Natural killer cell (primary cell): ENCODE results near the gene EFHD1. TPM values are rescaled to one million over a fixed set of nuclear protein-coding genes. Genes with fewer than 3 reads are reported as not detected.

Experiments used
- ATAC-seq, 3 donors: fragments of 150-1000 bp in 2 of 3; fragments of 200-7000 bp in 1 of 3; cut with Tn5 transposase; 1 replicate in 1 of 3; 2 replicates in 2 of 3; pipeline ENCODE4 v1.10.0; 2021; ENCODE audit warnings: mild to moderate bottlenecking in 2 of 3, moderate library complexity in 2 of 3
- DNase-seq, 2 donors: peaks; one replicate each; pipeline versions ENCODE4 v3.0.0 to v3.0.0-alpha.2; 2013 to 2021; ENCODE audit warnings: mixed read lengths in 1 of 2
- H3K27ac ChIP-seq: one replicate; pipeline ENCODE4 v1.5.1; 2013; ENCODE audit warnings: mild to moderate bottlenecking, low read length
- H3K27me3 ChIP-seq: one replicate; pipeline ENCODE4 v1.6.1; 2013; ENCODE audit warnings: low read length; ENCODE audit not compliant: control insufficient read depth, insufficient read depth
- H3K36me3 ChIP-seq: one replicate; pipeline ENCODE4 v1.6.1; 2013; ENCODE audit warnings: low read length; ENCODE audit not compliant: control insufficient read depth, insufficient read depth
- H3K4me1 ChIP-seq: one replicate; pipeline ENCODE4 v1.6.1; 2013; ENCODE audit warnings: low read length; ENCODE audit not compliant: control insufficient read depth, insufficient read depth
- H3K4me3 ChIP-seq: one replicate; pipeline ENCODE4 v1.5.1; 2013; ENCODE audit warnings: low read length
- H3K9me3 ChIP-seq: one replicate; pipeline ENCODE4 v1.6.1; 2013; ENCODE audit warnings: low read length; ENCODE audit not compliant: control insufficient read depth, insufficient read depth
- H3K27ac Mint-ChIP-seq, 2 donors: one replicate each; pipeline ENCODE4 v1.8.0; 2022; ENCODE audit warnings: mild to moderate bottlenecking in 2 of 2, mixed read lengths in 2 of 2, moderate library complexity in 1 of 2
- H3K27me3 Mint-ChIP-seq, 2 donors: one replicate each; pipeline ENCODE4 v1.8.0; 2022; ENCODE audit warnings: low read depth in 2 of 2, mixed read lengths in 2 of 2
- H3K36me3 Mint-ChIP-seq: one replicate; pipeline ENCODE4 v1.8.0; 2022; ENCODE audit warnings: mixed read lengths
- H3K4me1 Mint-ChIP-seq, 2 donors: one replicate each; pipeline ENCODE4 v1.8.0; 2022; ENCODE audit warnings: mixed read lengths in 2 of 2
- H3K4me3 Mint-ChIP-seq: one replicate; pipeline ENCODE4 v1.8.0; 2022; ENCODE audit warnings: mild to moderate bottlenecking, moderate library complexity, mixed read lengths
- H3K9me3 Mint-ChIP-seq, 2 donors: one replicate each; pipeline ENCODE4 v1.8.0; 2022; ENCODE audit warnings: mixed read lengths in 2 of 2
- WGBS: methylation state at CpG from one replicate; pipeline ENCODE4 v1.1.7; 2013; ENCODE audit warnings: missing lambda C conversion rate; ENCODE audit not compliant: insufficient coverage; 5-methylcytosine and 5-hydroxymethylcytosine counted together
- intact Hi-C: fragments of 100-400 bp; cut with micrococcal nuclease; formaldehyde crosslinking; loops from one replicate; pipeline ENCODE4 v1.14.2; 2022
- total RNA-seq, 4 donors: library from RNA; stranded (reverse); fragments of 120-200 nt in 1 of 4; gene quantifications; one replicate each; pipeline versions ENCODE4 v1.2.3 to v1.2.4, GENCODE V29; 2013 to 2022
- TF ChIP-seq, protein P1 (sequence below): fragments of 200-600 bp; IDR thresholded peaks from one replicate; pipeline ENCODE4 v1.8.0; 2022; ENCODE audit warnings: antibody characterized with exemption

The EFHD1 gene, protein sequence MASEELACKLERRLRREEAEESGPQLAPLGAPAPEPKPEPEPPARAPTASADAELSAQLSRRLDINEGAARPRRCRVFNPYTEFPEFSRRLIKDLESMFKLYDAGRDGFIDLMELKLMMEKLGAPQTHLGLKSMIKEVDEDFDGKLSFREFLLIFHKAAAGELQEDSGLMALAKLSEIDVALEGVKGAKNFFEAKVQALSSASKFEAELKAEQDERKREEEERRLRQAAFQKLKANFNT
- under 1 TPM in 1 of 3 donors, not detected in 2; 0.58 TPM for total RNA-seq
- not detected for total RNA-seq (2013)

DNA sequence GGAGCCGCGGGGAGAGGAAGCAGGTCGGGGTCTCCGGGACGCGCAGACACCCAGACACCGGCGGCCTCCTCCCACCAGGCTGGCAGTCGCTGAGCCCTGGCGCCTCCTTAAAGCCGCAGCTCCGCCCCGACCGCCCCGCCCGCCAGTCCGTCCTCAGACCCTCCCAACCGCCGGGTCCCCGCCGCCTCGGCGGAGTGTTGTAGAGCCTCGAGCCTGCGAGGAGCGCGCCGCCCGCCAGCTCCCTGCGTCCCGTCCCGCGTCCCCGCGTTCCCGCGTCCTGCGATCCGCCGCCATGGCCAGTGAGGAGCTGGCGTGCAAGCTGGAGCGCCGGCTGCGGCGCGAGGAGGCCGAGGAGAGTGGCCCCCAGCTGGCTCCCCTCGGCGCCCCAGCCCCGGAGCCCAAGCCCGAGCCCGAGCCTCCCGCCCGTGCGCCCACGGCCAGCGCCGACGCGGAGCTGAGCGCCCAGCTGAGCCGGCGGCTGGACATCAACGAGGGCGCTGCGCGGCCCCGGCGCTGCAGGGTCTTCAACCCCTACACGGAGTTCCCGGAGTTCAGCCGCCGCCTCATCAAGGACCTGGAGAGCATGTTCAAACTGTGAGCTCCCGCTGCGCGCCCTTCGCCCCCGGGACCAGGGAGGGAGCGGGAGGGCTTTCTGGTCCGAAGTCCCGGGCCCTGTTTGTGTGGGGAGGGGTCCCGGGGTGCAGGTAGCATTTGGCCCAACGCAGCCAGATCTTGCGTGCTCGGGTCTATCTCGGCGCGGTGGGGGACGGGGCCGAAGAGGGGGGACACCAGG lies at the start of gene EFHD1:
Gene EFHD1 (plus strand): TSS at position 192 of the 793 bp plus-strand sequence. CDS start 101 bp downstream, at position 293.
- H3K27me3 ChIP-seq = peaks cover 29% of the 10 kb centered on the region
- H3K27ac Mint-ChIP-seq = no peak within 1 kb of the TSS
- H3K9me3 ChIP-seq = no peaks in the 10 kb centered on the region
- no peaks in the 10 kb centered on the region for H3K36me3 Mint-ChIP-seq
- H3K9me3 Mint-ChIP-seq = no peaks in the 10 kb centered on the region
- peaks cover 0 to 7% of the 10 kb centered on the region in 2 donors for H3K4me1 Mint-ChIP-seq
- DNase-seq (peak in 1 of 2 donors; percentile 49), ATAC-seq (peak; percentile 57 to 83 (median 57))
- H3K36me3 ChIP-seq = no peaks in the 10 kb centered on the region
- H3K4me3 ChIP-seq = no peak within 1 kb of the TSS
- TF ChIP-seq, protein P1, sequence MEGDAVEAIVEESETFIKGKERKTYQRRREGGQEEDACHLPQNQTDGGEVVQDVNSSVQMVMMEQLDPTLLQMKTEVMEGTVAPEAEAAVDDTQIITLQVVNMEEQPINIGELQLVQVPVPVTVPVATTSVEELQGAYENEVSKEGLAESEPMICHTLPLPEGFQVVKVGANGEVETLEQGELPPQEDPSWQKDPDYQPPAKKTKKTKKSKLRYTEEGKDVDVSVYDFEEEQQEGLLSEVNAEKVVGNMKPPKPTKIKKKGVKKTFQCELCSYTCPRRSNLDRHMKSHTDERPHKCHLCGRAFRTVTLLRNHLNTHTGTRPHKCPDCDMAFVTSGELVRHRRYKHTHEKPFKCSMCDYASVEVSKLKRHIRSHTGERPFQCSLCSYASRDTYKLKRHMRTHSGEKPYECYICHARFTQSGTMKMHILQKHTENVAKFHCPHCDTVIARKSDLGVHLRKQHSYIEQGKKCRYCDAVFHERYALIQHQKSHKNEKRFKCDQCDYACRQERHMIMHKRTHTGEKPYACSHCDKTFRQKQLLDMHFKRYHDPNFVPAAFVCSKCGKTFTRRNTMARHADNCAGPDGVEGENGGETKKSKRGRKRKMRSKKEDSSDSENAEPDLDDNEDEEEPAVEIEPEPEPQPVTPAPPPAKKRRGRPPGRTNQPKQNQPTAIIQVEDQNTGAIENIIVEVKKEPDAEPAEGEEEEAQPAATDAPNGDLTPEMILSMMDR = no peak
- intact Hi-C loops = no loop called here
- H3K4me1 ChIP-seq = peaks cover 17% of the 10 kb centered on the region
- peaks cover 35 to 40% of the 10 kb centered on the region in 2 donors for H3K27me3 Mint-ChIP-seq
- 1% methylated on average over 90 of the region's 90 CpGs for WGBS
- peak within 1 kb of the TSS; percentile 28 for H3K4me3 Mint-ChIP-seq
- H3K27ac ChIP-seq = no peak within 1 kb of the TSS

DNA sequence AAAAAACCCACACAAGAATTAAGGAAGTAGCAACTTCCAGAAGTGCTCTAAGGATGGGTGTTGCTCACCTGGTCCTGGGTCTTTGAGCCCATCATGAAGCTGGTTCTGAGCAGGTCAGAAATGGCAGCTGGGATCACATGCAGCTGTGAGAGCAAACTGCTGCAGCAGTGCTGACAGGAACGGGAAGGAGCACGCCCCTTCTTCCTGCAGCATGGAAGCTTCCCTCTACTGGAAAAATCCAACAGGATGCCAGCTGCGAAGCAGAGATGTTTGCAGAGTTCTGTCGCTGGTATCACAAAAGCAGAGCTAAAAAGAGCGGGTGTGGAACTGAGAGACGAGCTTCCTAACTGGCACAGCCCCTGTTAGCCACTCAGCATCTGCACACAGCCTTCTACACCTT lies 49.2 kb upstream of the EFHD1 start:
- Histone ChIP-seq H3K36me3 (peaks cover 17% of the 10 kb centered on the region), H3K4me1 (no peaks in the 10 kb centered on the region), H3K4me3 (no peak overlapping the region), H3K9me3 (no peaks in the 10 kb centered on the region), H3K27ac (no peak overlapping the region), H3K27me3 (no peaks in the 10 kb centered on the region)
- DNase-seq (no peak), ATAC-seq (no peak)
- Mint-ChIP-seq H3K9me3 (no peaks in the 10 kb centered on the region), H3K4me3 (no peak overlapping the region), H3K36me3 (peaks cover 9% of the 10 kb centered on the region), H3K27ac (peak overlapping the region in 1 of 2 donors; percentile 14), H3K4me1 (peaks cover 0 to 8% of the 10 kb centered on the region in 2 donors), H3K27me3 (no peaks in the 10 kb centered on the region)
- TF ChIP-seq, protein P1 = no peak
- intact Hi-C loops = no loop called here
- WGBS = 94% methylated on average over 6 of the region's 6 CpGs

- Histone ChIP-seq H3K4me3 (no peak overlapping the region), H3K9me3 (no peaks in the 10 kb centered on the region), H3K27ac (no peak overlapping the region), H3K27me3 (no peaks in the 10 kb centered on the region), H3K36me3 (peaks cover 9% of the 10 kb centered on the region), H3K4me1 (no peaks in the 10 kb centered on the region)
- Mint-ChIP-seq H3K4me3 (no peak overlapping the region), H3K27me3 (no peaks in the 10 kb centered on the region), H3K4me1 (no peaks in the 10 kb centered on the region), H3K36me3 (no peaks in the 10 kb centered on the region), H3K9me3 (no peaks in the 10 kb centered on the region), H3K27ac (no peak overlapping the region)
- WGBS = 80% methylated on average over 5 of the region's 5 CpGs
- no peak for ATAC-seq
- TF ChIP-seq, protein P1 = no peak
- DNase-seq = no peak
- intact Hi-C loops = no loop called here
Observed at GRCh38 chr2:232586943-232587505, 46.4 kb upstream of the EFHD1 start.
